ENCODE data around the gene CLEC7A.

The CLEC7A gene

GRCh38 chr12:10130042-10130441 is at the start of gene CLEC7A:
Gene CLEC7A, minus strand, starts transcription at chr12:10130199. Its CDS starts 117 bp downstream, at chr12:10130082.
- in situ Hi-C loops (cut with HindIII; ENCODE audit: low sequenced_read_pairs): no loop called here

- in situ Hi-C loops (cut with HindIII; ENCODE audit: low sequenced_read_pairs): no loop called here
Measured at GRCh38 chr12:10179776-10180181, 49.8 kb upstream of the CLEC7A start.

GRCh38 chr12:10178821-10179220 is 48.8 kb upstream of the CLEC7A start, which contains the start of gene TMEM52B:
Gene TMEM52B, plus strand, starts transcription at chr12:10179032. Its CDS starts 543 bp downstream, at chr12:10179575.
- in situ Hi-C loops (cut with HindIII; ENCODE audit: low sequenced_read_pairs): no loop called here

DNA sequence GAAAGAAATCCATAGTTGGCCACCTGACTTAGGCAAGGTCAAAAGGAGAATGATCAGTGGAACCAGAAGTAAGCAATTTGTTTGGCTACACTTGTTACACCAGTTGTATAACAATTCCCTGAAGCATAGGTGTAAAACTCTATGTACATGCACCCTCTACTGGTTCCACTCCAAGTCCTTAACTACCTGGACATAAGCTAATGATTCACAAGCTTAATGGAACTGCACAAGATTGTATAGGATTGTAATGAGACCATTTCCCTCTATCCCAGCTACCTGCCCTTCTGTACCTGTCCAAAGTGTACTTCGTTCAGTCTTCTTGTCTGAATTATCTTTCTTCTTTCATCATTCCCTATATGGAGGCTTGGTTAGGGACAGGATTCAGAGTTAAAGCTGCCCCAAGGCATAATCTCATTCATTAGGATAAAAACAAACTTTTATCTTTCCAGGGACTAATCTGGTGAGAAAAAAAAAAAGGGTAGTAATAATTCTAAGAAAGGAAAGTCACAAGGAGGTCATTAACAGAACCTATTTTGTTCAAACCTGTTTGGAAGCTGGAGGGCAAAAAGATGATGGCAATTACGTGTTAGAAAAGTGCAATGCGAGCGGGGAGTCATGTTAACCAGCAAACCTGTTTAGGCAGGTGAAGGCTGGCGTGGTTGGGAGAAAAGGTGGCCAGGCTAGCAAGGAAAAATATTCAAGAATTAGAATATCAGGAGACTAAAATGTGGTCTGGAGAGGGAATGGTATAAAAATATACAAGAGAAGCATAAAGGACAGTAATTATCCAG is 46.0 kb upstream of the CLEC7A start:
- in situ Hi-C loops (cut with HindIII; ENCODE audit: low sequenced_read_pairs): no loop called here

- in situ Hi-C loops (cut with HindIII; ENCODE audit: low sequenced_read_pairs): no loop called here
Measured at GRCh38 chr12:10174986-10175614, 45.1 kb upstream of the CLEC7A start.

DNA sequence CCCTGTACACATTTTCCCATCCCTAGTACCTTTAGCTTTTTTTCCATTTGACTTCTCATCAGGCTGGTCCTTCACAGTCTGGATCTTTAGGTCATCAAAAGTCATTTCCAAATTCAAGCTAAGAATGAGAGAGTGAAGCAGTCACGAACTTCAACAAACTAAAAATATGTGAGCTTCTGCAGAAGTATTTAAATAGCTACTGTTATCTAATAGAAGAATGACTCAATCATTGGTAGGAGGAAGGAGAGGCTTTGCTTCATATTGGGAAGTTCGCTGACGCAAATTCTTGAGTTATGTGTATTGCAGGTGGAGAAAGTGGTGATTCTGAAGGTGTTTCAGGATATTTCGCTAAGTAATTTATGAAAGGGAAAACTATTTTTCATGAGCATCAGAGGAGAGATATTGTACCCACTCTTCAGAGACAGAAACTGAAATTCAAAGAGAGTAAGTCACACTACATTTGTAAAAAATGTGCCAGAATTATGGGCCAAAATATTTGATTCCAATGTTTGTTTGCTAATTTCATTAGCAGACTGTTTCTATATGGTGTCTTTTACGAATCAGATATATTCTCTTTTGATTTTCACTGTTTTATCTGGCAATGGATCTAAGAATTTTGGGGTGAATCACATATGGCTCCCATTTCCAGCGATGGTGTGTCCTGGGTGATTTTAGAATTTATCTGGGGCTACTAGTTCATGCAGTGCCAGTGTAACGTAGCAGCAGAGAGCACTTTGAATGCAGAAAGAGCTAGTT is 42.2 kb upstream of the CLEC7A start, which contains the start of gene OLR1:
Gene OLR1 (minus strand): TSS at position 160 of the 756 bp plus-strand sequence. CDS start 55 bp downstream, at position 105.
- in situ Hi-C loops (cut with HindIII; ENCODE audit: low sequenced_read_pairs): no loop called here

DNA sequence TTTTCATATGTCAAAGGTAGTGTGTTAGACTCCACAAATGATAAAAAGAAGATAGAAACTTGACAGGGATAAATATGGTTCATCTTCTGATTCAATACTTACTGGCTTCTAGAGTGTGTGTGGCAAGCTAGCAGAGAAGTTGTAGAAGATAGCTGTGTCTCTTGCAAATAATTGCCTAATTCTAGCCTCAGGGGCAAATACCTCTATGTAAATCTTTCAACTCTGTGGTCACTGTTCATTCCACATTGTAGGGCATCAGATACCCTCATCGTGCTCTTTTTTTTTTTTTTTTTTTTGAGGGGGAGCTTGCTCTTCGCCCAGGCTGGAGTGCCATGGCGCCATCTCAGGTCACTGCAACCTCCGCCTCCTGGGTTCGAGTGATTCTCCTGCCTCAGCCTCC is 40.2 kb upstream of the CLEC7A start:
- in situ Hi-C loops (cut with HindIII; ENCODE audit: low sequenced_read_pairs): no loop called here

DNA sequence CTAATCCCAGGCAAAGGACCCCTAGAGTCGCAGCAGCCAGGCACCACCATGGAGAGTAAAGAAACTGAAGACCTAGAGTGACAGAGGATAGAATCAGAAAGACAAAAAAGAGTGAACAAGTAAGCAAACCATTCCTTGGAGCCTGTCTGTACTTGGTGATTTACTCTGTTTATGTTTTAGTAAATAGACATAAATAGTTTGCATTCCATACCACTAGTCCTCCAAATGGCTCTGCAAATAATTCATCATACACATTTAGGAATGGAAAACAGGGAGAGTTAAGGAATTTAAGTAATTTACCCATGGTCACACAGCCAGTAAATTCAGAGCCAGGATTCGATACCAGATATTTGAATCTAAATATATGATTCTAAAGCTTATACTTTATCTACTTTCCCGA is 39.1 kb upstream of the CLEC7A start:
- in situ Hi-C loops (cut with HindIII; ENCODE audit: low sequenced_read_pairs): loop anchor here (10.0 kb wide), 1 partner anchor 196 kb away; no protein-coding TSS in a partner anchor

DNA sequence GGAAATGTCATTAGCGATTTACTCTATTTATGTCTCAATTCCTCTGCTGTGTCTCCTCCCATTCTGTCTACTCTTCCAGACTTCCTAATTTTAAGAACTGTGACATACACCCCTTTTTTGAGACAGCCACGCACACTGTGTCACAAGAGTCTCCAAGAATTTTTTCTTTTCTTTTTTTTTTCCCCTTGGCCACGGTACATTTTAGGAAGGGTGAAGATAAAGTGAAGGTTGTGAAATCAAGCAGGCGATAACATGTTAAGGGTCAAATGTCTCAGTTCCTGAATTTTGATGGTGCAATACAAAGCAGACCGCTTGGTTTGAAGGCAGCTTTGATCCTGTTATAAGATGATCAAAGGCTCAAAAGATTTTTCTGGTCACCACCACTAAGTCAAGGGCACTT is 37.6 kb upstream of the CLEC7A start:
- in situ Hi-C loops (cut with HindIII; ENCODE audit: low sequenced_read_pairs): loop anchor here (10.0 kb wide), 1 partner anchor 197 kb away; no protein-coding TSS in a partner anchor

DNA sequence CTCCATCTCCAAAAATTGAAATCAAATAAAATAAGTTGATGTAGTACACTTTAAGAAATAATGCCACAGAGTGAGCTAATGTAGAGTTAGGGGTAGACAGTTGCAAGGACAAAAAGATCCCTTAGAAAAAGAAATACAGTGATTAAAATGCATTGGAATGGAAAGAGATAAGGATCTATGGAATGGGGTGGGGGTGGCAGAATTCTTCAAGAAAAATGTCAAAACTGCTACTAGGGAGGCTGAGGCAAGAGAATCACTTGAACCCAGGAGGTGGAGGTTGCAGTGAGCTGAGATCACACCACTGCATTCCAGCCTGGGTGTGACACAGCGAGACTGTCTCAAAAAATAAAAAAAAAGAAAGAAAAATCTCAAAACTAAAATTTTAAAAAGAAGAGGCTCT is 35.4 kb upstream of the CLEC7A start:
- in situ Hi-C loops (cut with HindIII; ENCODE audit: low sequenced_read_pairs): loop anchor here (10.0 kb wide), 1 partner anchor 199 kb away; no protein-coding TSS in a partner anchor

DNA sequence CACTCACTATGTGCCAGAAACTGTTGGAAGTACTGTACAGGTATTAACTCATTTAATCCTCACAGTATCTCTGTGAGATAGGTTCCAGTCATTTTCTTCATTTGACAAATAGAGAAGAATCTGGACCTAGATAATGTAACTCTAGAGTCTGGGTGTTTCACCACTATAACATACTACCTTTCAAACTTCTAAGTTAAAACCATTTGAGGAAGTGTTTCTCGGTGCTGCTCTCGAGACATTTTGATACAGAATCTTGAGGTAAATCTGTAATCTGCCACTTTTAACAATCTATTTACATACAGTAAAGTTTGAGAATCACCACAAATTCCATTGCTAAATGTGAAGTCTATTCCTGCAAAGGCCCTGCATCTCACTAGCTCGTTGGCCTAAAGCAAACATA is 33.1 kb upstream of the CLEC7A start:
- in situ Hi-C loops (cut with HindIII; ENCODE audit: low sequenced_read_pairs): loop anchor here (10.0 kb wide), 1 partner anchor 202 kb away; no protein-coding TSS in a partner anchor

DNA sequence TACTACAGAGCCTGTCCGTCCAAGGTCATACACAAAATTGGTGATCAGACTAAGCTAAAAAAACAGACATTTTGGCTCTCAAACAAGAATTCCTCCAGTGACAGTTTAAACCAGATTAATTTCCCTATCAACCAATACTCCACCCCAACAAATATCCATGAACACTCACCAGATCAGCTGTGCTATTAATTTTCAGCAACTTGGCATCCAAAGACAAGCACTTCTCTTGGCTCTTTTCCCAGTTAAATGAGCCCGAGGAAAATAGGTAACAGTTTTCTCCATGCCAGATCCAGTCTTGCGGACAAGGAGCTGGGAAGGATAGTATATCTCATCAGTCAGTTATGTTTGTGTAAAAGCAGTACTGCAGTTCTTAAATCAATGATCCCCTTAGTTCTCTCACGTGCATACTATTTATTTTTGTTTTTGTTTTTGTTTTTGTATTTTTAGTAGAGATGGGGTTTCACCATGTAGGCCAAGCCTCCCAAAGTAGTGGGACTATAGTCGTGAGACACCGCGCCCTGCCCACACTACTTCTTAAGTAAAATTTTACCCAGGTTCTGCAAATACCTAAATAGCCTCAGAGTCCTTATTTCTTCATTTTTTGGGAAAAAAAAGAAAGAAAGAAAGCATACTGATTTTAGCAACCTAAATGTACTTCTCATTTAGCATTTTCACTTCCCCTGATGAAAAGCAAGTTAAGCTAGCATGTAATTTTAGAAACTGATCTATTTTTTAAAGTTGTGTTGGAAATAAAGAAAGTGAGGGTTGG is 30.8 kb upstream of the CLEC7A start:
- in situ Hi-C loops (cut with HindIII; ENCODE audit: low sequenced_read_pairs): loop anchor here (10.0 kb wide), 1 partner anchor 204 kb away; no protein-coding TSS in a partner anchor

- in situ Hi-C loops (cut with HindIII; ENCODE audit: low sequenced_read_pairs): no loop called here
Measured at GRCh38 chr12:10159280-10159679, 29.3 kb upstream of the CLEC7A start.

GRCh38 chr12:10158406-10158805 is 28.4 kb upstream of the CLEC7A start:
- in situ Hi-C loops (cut with HindIII; ENCODE audit: low sequenced_read_pairs): no loop called here

- in situ Hi-C loops (cut with HindIII; ENCODE audit: low sequenced_read_pairs): no loop called here
Measured at GRCh38 chr12:10155966-10156365, 26.0 kb upstream of the CLEC7A start.

DNA sequence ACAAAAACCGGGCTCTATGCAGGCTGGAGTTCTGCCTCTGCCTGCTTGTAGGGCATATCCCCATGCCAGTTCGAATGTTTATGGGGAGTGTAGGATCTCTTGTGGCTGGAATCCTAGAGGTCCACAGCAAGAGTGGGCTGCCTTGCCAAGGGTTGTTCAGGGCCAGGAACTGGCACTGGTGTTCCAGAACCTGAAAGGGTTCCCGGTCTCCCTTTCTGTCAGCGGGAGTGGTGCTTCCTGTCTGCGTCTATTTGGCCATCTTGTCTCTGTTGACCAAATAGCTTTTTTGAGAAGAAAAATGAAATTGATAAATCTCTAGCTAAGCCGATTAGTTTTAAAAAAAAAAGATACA is 24.1 kb upstream of the CLEC7A start:
- in situ Hi-C loops (cut with HindIII; ENCODE audit: low sequenced_read_pairs): no loop called here

DNA sequence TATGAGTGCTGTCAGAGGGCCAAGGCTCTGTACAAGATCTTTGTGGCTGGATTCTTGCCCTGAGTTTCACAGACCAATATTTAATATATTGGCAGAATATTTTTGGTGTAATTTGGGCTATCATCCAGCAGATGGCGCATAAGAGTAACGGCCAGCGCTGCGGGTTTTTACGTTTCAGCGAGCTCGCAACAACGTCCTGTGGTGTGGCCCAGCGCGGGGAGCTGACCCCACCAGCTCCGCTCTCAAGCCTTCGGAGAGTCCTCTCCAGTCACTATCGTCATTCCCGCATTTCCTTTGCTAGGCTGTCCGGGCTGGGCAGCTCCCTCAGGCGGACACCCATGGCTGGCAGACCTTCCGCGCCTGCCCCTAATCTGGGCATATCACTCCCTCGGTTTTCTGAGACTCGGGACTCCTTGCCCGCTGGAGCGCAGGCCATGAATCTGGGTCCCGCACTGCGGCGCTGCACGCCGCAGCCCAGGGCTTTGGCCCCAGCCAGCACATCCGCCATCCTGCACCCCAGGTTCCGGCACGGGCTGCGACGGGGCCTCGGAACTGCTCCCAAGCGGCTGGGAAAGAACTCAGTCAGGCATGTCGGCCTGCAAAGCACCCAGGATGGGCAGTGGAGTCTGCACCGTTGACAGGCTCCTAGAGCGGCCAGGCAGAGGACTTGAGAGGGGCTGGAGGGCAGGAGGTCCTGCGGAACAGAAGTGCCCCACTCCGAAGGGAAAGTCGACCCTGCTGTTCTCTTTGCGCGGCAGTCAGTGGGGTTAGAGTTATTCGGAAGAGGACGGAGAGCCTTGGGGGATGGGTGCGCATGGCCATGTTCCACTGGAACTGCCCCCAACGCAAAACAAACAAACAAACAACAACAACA is 23.5 kb upstream of the CLEC7A start:
- in situ Hi-C loops (cut with HindIII; ENCODE audit: low sequenced_read_pairs): no loop called here

- in situ Hi-C loops (cut with HindIII; ENCODE audit: low sequenced_read_pairs): no loop called here
Measured at GRCh38 chr12:10151621-10152020, 21.6 kb upstream of the CLEC7A start.

- in situ Hi-C loops (cut with HindIII; ENCODE audit: low sequenced_read_pairs): no loop called here
Measured at GRCh38 chr12:10147714-10148403, 17.9 kb upstream of the CLEC7A start.
